Activated T-helper 9 cell treated with anti-CD3 and anti-CD28 coated beads, Interleukin-2, amount 50 U/mL, for 16 hours (primary cell): Measurements from ENCODE around the gene SAMD4A.

Experiments used
- DNase-seq: peaks from one replicate; pipeline ENCODE4 v3.0.0-alpha.2; 2020; ENCODE audit warnings: low read depth

SAMD4A gene

DNA sequence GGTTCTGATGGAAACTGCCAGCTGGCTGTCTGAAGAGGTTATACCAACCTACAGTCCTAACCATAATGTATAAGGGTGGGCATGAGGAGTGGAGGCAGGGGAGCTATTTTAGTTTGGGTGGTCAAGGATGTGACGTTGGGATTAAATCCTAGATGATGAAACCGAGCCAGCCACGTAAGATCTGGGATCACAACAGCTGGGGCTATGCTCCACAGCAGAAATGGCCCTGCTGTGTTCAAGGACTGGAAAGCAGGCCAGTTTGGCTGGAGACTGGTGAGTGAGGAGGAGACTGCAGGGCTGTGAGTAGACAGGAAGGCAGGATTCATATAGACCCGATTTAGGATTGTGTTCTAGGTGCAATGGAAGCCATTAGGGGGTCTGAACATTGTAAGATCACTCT is 66.1 kb downstream of the SAMD4A start:
- no peak for DNase-seq

DNA sequence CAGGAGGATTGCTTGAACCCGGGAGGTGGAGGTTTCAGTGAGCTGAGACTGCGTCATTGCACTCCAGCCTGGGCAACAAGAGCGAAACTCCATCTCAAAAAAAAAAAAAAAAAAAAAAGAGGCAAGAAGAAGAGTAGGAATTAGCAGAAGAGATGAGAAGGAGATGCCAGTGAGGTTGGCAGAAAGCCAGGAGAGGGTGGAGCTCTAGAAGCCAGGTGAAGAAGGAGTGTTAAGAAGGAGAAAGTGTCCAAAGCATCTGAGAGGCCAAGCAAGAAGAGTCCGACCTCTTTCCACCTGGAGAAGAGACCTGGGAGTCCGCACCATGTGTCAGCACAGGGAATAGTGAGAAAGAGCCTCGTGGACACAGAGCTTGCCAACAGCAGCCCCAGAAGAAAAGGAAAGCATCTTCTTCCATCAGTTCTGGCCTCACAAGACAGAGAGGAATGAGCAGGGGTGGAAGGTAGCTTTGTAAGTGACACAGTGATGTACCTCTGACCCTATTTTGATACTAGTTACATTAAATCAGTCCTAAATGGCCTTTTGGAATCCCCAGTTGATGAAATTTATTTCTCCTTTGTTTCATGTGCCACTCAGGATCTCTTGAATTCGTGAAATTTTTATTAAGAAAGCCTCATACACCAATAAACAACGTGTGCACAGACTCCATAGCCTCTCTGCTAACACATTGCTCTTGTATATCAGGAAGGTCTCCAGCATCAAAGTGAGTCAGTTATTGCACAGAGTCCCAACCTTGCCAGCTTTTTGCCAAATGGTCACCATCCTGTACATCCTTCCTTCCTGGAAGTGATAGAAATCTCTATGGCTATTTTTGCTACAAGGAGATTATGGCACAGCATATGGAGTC is 70.6 kb downstream of the SAMD4A start:
- no peak for DNase-seq

DNA sequence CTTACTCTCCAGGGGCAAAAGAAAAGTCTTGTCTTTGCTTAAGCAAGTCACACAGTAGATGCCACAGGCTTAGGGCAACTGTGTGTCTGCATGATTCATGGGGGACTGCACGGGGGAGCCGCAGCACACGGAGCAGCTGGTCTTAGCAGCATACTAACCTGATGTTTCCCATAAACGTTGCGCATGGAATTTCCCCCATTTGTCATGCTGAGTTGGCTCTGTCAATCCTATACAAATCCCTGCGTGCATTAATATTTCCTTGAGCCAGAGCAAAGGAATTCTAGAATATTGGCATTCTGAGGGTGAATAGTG is 71.2 kb downstream of the SAMD4A start:
- DNase-seq, result no peak

DNA sequence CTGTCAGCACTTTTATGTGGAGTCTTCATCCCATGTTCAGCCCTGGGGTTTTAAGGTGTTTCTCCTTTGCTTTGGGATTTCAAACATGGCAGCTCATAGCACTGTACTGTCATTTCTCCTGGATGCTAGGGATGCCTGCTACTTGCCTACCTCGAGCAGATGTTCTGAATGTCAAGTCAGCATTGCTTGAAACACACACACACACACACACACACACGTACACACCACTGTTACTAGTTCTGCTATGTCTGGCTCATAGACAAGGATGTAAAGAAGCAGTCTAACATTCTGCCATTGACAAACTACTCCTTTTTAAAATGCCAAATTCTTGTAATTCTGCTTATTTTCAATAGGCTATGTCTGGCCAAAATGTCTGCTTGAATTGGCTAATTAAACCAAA is 72.7 kb downstream of the SAMD4A start:
- no peak for DNase-seq

DNA sequence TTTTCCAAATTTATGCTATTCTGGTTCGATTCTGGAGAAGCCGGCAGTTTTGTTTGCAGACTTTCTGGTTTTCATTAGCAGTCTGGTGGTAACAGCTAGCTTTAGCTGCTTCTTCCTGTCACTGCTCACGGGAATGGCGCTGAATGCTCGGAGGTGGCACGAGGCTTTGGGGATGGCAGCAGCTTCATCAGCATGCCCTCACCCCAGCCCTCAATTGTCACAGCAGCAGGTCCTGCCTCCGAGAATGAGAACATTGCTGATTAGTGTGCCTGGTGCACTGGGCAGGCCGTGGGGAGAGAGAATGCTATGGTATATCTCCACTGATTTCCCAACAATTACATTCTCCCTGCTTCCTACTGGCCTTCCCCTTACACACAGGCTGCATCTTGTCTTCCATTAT is 73.6 kb downstream of the SAMD4A start:
- no peak for DNase-seq

DNA sequence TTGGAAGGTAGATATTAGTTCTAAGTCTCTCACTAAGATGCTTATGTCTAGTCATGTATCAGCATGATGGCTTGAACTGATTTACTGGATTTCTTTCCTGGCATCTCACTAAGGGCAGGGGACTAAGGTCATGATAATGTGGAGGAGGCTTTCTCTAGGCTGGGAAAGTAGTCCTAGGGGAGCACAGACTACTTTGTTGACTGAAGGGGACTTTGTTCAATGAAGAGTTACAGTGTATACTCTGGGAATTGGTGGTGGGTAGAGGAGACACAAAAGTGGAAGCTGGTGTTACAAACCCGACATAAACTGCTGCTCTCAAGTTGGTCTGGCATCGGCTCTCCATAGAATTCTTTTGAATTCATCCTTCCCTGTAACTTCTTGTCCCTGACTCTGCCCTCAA is 75.2 kb downstream of the SAMD4A start:
- no peak for DNase-seq

DNA sequence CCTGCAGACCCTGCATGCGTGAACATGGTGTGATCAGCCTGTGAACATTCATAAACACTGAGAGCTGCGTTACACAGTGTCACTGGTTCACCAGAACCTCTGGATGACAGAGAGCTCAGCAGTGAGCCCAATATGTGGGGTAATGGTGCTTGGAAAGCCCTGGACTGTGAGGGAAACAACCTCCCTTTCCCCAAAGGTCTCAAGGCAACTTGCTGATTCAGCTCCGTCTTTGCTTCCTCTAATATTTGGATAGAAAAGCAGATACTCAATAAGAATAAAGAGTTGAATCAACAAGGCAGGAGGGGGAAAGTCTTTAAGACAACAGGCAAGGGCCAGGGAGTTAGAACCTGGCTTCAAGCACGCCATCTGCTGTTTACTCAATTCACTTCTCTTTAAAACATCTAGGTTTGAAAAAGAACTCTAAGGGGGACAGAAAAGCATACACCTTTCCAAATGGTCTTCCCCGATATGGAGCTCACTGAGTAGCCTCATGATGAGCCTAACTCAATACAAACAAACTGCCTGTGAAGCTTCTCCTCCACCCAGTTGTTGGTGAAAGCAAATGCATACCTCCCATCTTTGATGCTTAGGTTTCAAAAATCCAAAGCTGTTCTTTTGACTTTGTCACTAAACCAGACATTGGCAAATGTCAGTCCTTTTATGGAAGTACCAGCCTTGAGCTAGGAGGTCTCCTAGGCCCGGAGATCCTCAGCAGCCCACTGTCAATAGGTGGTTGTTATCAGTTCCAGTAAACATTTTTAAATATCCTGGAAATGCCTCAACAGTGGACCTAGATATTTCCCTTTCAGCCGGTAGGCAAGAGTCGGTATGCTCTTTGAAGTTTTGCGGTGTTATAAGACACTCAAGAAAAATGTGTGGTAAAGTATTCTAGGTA is 76.1 kb downstream of the SAMD4A start:
- DNase-seq, result no peak

DNA sequence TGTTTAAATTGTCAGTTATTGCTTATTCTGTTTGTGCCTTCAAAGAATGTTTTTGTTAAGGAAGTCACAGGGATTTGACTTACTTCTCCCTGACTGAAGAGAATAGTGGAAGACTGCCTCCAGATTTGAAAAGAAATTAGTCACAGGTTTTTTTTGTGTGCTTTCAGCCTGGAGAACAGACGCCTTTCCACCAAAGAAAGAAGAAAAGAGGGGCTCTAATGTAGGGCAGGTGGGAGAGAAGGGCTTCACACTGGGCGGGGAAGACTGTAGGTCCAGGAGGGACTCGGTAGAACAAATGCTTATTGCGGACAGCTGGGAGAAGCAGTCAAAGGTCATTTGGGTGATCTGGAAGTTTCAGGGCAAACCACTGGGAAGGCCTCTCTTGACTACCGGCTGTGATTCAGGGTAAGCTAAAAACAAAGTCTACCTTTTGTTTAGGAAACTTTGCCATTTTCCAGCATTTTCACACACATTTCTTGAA is 76.8 kb downstream of the SAMD4A start:
- no peak for DNase-seq

DNA sequence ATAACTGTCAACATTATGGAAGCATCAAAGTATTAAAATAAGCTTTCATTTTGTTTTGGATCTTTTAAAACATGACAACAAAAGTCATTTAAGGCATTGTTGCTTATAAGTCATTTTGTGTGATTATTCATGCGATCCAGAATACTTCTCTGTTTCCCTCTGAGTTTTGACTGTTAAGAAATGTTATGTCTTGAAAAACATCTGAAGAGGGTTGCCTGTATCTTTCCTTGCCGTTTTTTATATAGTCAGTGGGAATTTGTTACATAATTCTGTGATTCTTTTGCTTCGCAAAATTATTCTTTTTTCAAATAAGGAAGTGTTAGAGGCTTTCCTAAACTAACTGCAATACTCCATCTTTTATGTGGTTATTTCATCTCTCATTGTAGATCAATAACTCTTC is 78.7 kb downstream of the SAMD4A start:
- DNase-seq, result no peak

DNA sequence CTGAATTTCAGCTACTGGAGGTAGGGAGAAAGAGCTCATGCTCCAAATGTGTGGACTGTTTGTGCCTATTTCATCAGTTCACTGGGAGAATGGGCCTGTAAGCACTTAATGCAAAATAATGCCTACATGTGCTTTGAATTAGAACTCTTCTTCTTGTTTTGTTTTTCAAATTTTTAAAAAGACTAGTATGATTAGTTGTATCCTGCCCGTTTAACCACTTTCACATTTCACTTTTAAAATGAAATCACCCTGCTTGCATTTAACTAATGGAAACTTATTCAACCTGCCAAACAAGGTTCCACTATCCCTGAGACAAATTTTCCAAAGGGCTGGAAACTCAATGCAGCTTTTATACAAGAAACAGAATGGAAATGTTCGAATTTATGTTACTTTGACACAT is 79.7 kb downstream of the SAMD4A start:
- no peak for DNase-seq

DNA sequence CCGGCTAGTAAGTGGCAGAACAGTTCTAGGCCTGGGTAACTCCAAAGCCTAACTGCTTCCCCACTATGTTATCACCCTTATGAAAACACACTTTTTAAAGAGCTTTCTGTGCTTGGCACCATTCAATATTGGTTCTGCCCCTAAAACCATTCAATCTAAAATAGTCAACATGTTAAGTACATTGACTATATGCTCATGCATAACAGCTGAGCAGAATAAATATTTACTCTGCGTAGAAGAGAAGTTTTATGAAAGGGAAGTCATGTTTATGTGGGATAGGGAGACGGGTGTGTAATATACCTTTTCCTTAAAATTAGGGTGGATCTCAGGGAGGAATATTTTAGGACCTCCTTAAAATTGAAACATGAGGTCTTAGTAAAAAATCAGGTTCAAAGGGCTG is 80.5 kb downstream of the SAMD4A start:
- no peak for DNase-seq

DNA sequence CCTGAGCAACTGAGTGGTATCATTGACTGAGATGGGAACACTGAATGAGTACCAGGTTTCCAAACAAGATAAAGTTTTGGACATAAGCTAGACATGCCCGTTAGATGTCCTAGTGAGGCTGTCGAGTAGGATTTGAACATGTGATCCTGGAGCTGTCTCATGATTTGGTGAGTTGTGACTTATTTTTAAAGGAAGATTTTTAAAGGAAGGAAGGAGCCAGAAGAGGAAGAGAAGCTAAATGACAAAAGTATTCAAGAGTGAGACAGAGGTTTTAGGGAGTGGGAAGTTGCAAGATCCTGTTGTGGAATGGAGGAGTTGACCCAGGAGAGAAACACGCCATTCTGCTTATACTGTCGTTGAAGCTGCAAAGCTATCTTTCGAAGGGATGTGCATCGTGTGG is 82.1 kb downstream of the SAMD4A start:
- DNase-seq, result no peak

DNA sequence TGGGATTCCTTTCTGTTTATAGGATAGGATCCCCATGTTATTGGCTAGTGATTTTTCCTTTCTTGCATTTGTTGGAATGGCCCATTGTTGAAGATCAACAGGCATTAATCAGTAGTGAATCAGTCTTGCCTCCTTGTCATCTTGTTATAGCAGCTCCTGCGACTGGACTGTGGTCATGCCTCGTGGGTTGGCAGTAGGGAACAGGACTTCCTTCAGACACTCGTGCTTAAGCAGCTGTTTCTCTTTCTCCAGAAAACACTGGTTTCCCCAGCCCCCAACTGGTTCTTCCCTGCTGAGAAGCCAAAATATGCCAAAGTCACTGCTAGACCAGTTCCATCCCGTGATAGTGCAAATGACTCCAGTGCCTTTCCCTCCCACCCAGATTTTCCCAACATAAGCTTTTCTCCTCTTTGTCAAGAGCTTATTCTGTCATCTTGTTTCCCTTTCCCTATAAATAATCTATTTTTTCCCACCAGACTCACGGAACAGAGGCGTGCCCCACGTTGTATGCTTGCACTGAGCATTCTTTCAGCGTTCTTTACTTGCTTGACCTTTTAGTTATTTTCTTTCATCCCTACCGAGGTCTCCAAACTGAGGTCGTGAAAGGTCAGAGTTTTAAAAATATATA is 83.5 kb downstream of the SAMD4A start:
- DNase-seq, result no peak

DNA sequence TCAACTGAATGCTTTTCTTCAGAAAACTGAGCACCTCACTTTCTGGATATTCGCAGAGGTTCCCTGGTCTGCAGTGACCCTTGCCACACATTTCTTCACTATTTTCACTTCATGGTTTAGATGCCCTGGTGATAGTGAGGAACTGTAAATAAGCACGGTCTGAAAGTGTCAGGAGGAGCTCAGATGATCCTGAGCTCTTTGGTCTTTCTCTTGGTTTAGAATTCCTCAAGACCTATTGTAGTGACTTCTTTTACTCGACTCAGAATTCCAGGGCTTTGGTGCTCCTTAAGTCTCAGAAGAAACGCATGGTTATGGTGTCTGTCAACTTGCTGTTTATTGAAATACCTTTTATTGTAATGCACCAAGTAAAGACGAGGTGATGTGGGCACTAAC is 84.0 kb downstream of the SAMD4A start:
- no peak for DNase-seq

DNA sequence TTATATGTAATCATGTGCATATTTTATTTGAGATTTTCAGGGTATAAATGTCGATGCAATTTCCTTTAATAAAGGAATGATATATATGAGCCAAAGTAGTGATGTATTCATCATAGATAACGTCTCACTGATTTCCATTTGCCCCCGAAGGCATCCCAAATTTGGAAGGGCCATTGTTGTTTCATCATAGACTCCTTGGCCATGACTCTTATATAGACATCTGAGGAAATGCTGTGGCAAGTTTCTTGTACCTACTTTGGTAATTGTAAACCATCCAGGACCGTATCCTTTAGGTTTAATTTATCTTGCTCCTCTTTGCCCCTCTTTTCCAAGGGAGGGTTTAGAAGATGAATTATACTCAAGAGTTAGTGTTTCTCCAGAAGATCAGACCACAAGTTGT is 84.7 kb downstream of the SAMD4A start:
- DNase-seq, result no peak

DNA sequence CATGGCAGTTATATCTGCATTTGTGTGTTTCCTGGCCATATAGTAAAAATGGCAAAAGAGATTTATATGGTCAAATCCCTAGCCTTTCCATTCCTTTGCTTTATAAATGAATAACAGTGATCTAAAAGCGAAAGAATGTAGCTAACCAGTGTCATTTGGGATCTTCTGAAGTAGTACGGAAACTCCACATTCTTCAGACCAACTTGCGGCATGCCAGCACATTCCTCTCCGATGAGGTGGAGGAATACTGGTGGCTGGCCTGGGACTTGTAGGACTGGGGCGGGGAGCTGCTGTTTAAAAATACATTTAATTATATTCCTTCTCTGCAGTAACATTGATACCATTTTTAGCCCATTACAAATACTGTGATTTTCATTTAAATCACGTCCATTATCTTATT is 85.3 kb downstream of the SAMD4A start:
- no peak for DNase-seq

DNA sequence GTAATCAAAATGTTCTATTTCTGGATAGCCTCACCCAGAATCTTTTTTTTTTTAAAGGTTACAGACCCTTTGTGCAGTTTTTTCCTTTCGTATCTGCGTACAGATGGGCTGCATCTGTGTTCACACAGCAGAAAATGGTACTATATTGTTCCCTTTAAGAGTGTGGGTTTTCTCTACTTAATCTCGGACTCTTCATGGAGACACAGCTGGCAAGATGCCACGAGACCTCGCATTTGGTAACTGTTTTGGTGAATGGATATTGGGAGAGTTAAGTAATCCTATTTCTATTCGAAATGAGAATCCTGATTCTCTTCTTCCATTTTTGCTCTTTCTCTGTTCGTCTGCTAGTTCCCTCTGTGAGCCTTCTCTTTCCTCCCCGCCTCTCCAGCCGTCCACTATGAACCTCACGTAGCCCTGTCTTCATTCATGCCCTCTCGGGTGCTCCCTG is 85.7 kb downstream of the SAMD4A start:
- DNase-seq, result no peak

DNA sequence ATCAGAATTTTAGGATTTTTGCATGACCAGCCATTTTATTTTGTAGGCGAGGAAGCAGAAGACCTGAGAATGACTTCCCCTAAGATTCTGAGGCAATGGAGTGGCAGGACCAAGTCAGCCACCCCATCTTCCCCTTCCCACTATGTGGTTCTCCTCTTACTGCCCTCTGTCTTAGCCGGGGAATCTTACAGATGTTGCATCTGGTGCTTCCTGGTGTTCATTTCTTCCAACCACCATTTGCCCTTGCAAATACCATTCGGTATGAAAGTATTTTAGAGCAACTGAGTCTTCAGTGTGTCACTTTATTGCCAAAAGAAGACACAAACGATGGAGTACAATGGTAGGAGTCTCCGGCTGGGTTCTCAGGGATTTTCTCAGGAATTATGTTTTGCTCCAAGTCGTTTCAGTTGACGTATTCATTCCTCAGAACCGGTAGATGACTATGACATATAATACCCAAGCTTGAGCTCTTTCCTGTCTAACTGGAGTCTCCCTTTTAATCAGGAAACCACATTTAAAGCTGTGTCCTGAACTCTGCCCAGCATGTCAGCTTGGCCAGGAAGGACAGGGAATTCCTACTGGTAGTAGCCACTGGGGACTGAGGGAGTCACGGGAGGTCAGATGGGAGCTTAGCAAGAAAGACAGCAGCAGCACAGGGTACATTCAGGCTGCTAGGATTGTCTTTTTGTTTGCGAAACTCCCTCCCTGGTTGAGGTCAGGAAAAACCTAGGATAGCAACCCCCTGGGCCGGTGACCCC is 87.0 kb downstream of the SAMD4A start:
- no peak for DNase-seq

DNA sequence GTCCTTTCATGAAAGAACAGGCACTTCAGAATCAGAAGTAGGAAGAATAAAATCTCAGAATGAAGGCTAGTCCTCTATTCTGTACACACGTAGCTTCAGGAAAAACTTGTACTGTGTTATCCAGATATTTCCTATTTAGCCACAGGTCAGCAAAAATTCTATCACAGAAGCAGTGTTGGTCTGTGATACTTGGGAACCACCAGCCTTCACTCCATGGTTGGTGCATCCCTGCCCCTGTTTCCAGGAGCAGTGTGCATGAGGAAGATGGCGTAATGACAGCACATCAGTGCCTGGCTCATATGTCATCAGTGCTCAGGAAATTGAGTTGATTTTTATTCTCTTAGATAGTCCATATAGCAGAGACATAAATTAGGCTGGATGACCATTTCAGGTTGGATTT is 87.7 kb downstream of the SAMD4A start:
- no peak for DNase-seq

DNA sequence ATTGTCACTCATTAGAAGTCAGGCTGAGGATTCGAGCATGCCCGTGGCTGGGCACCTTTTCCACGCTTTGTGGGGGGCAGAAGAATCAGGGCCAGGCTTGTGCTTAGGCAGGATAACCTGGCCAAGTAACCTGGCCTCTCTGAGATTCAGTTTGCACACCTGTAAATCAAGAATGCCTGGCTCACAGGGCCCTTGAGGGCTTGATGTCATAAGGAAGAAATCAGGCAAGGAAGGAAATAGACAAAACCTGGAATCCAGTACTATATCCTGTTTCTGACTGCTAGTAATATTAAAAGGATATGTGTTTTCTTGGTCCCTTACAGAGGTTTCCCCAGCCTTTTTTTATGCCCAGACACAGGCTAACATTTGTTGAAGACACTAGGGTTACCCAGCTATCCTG is 91.9 kb downstream of the SAMD4A start:
- no peak for DNase-seq

DNA sequence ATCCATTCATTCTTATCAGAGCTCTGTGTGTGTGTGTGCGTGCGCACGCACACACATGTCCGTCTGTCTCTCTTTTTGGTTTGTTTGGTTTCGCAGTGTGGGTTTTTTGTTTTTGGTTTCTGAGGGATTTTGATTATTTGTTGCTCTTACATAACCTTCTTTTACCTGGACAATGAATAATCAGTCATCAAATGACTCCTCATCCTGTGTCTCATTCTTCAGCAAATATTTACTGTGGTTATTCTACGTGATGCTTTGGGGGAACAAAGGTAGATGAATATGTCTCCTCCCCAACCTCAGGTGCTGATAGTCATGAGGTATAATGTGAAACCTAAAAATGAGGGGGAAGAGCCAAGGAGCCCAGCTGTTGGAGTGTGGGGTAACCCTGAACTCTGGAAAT is 92.4 kb downstream of the SAMD4A start:
- DNase-seq, result no peak

DNA sequence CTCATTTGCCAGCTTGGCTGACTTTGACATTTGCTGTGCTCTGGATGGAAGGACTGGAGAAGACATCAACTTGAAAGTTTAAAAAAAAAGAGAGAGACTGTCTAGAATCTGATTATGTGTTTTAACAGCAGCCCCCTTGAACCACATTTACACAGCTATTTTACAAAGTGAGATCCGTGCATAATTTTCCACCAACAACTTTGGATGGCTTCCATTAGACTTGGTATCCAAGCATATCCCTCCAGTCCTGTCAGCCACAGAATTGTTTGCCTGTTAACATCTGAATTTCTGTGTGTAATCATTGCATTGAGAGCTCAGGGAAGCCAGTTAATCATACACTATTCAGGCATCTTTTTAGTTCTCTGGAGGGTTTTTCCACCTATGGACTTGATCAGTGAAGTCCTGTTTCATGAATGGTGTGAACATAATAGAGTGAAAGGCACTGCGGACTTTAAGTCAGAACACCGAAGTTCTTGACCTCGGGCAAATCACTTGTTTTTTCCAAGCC is 93.7 kb downstream of the SAMD4A start:
- DNase-seq, result no peak
